Non-pigmented ciliary epithelial cell (primary cell): ENCODE measurements around the gene RORC.
"Not testable (repeated sequence)": the region's sequence is repeated elsewhere in the genome, so short reads cannot be mapped to it uniquely, and the experiment has no call there.

Experiments used
- DNase-seq: peaks from one replicate; pipeline ENCODE4 v3.0.0-alpha.2; 2010; ENCODE audit warnings: low read depth

RORC gene

DNA sequence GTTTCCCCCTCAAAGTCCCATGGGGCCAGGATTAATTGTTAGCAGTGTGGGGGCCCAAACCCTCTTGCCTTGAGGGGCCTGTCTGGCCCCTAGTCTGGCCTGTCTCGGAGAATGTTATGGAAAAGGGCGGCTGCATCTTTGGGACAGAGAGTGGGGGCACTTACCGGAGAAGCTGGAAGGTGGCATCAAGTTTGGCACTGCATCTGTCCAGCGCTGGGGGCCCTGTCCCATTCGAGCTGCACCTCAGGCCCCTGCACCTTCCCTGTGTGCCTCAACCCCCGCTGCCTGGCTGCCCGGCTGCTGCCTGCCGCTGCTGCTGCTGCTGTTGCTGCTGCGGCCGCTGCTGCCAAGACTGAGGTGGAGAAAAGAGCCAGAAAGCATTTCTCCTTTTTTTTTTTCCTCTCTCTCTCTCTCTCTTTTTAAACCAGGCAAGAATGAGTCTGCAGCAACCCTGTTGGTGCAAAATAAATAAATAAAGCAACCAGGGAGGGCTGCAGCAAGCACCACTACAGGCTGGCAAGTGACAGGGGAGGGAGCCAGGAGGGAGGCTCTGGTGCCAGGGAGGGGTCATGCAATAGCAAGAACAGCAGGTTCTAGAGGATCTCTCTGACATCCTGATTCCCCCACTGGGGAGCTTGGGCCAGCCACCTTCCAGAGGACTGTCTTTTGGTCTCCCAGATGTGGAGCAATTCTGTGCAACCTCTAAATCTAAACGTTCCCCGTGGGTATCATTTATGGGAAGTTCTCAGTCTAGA, 26.4 kb downstream of the RORC start, which contains the start of gene LINGO4:
LINGO4 (minus strand) TSS at position 354 of the 755 bp plus-strand sequence. CDS start 2,715 bp downstream, outside the sequence.
- no peak for DNase-seq

DNA sequence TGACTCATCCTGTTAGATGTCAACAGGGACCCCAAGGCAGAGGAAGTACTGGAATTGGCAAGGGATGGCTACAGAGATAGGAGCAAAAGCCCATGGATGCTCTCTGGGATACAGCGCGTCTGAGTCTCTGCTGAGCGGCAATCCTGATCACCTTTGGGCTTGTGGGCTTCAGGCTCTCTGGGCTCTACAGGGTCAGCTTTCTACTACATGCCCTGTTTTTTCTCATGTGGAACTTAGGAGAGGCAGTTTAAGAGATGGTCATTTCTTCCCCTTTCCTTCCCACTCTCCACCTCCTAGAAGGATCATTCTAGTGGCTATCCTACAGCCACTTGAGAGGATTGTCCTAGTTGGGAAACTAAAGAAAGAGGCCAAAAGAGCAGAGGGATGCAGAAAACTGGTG, 27.7 kb downstream of the RORC start:
- DNase-seq: no peak

DNA sequence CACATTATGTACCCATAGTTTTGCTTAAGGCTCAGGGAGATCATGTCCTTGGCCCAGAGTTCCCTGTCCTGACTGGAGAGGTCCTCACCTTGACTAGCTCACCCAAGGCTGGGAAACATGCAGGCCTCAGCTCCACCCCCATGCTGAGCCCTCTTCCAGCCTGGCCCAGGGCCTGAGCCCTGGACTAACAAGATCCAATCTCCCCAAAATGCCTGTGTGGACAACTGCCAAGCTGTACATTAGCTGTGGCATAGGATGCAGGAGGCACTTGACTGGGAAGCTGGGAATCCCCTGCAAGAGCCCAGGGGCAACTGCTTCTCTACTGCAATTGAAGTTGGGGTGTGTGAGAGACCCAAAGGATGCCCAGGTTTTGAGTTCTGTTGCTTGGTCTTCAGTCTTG, 28.4 kb downstream of the RORC start:
- no peak for DNase-seq

DNA sequence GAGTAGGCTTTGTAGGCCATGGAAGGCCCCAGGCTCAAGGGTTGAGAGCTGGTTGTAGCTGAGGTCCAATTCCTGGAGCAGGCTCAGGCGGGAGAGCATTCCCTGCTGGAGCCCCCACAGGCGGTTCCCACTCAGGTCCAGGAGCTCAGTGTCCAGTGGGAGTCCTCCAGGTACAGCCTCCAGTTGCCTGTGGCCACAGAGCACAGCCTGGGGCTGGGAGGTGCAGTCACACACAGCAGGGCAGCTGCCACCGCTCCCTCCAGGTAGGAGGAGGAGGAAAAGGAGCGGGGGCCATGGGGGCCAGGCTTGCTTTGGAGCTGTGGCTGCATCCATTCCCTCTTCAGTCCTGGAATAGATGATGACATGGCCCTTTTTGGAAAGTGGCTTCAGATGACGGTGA, 29.2 kb downstream of the RORC start:
- no peak for DNase-seq

DNA sequence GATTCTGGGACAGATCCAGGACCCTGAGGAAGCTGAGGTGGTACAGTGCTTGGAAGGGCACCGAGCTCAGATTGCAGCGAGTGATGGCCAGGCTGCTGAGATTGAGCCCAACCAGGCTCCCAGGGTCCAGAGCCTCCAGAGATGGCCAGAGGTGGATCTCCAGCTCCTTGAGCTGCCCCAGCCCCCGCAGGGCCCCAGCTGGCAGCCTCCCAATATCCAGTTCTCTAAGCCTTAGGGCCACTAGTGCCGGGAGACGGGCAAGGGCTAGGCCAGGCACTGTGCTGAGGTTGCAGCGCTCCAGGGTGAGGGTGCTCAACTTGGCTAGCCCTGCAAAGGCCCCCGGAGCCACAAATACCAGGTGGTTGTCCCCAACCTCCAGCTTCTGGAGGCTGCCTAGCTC, 29.8 kb downstream of the RORC start:
- DNase-seq: no peak

DNA sequence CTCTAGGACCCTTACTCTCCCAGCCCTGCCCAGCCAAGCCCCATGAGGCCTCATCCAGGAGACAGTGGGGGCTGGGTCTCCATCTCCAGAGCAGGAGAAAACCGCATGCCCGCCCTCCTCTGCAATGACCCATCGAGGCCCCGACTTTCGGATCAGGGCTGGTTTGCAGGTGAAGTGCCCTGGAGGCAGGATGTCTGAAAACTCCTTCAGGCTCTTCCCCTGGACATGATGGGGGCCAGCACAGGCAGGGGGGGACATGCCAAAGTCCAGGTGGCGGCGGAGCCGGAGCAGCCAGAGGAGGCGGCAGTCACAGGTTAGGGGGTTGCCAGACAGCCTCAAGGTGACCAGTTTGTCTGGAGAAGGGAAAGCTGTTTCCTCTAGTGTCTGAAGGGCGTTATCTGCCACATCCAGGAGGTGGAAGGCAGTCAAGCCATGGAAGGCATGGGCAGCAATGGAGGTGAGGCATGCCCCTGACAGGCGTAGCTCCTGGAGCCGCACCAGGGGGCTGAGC, 30.2 kb downstream of the RORC start:
- no peak for DNase-seq

DNA sequence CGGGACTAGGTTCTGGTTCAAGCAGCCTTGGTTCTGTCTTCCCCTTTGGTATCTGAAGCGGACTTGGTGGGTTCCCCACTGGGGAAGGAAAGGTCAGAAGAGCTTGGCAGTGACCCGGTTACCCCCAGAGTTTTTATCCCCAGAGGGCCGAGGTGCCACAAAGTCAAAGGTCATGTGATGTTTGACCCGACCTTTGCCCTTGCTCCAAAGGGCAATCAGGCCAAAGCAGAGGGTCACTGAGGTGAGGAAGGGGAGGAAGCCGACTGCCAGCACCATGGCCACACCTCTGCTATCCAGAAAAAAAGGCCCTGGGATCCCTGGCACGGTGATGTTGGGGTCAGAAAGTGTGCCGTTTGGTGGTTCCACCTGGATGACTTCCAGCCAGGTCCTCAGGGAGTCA, 30.8 kb downstream of the RORC start:
- no peak for DNase-seq

DNA sequence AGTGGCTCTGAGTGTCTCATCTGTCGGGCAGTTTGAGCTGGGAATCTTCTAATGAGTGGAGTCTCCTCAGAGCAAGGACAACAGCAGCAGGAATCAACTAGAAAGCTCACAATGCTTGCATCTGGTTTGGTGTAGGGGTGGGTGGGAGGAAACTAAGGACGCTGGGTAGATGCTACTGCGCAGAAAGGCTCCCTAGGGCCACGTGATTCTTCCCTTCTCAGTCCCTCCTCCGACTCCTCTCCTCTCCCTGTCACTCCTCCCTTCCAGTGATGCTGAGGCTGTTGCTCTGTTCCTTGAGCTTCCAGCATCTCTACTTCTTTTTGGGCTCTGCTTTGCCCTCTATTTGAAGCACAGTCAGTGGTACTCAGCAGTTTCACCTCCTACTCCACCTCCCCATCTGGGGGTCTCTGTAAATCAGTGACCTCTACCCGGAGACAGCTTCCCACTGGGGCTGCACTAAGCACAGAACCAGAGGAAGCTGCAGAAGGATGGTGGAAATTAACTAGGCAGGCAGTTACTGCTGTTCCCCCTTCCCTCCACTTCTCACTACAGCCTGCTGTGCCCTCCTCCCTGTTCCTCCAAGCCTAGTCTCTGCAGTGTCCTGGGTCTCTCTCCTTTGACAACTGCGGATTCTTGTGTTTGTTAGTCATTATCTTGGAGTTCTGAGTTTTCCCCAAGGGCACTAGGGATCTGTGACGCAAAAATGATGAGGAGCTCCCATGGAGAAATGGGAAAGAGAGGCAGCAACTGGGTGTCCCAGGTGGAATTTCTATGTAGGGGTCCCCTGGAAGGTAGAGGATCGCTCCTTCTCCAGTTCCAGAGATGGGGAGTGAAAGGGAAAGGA, 32.2 kb downstream of the RORC start:
- DNase-seq: no peak

DNA sequence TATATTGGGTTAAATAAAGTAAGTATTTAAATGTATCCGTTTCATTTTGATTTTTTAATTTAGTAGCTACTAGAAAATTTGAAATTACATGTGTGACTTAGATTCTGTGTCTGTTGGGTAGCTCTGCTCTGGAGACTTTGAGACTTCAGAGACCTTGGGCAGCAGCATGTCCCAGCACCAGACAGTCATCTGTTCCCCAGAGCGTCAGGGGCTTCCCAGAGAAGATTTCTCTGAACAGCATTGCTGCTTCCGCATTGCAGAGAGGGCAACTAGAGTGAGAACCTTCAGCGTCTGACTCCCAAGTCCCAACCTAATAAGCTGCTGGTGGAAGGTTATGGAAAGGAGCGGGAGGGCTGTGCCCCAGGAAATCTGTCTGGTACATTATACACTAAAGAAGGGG, 33.0 kb downstream of the RORC start:
- no peak for DNase-seq

DNA sequence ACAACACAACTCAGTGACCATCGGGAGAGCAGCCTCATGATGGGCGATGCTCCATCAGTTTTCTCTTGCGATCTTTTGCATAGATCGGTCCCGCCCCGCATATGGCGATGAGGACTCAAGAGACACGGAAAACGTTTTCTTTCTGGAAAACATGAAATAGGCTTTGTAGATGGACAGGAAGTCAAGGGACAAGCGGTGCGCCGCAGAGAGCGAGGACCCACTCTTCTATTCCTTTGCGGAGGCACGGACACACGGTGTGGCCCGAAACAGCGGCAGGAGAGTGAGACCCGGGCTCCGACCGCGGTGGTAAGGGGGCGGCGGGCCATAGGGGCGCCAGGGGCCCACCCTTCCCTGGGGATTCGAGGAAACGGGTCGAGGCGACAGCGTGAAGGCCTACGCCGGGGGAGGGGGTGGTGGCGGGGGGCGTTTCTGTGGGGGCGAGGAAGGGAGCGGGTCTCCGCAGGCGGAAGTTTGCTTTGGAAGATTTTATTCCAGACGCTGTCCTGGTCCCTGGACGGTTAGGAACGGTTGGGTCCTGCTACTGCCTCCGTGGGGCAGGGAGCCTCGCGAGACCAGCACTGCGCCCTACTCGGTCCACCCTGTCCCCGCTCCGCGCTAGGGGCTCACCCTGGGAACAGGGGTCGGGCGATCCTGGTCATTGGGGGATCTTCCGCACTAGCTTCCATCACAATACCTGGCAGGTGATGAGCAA, 40.5 kb downstream of the RORC start:
- DNase-seq: no peak

DNA sequence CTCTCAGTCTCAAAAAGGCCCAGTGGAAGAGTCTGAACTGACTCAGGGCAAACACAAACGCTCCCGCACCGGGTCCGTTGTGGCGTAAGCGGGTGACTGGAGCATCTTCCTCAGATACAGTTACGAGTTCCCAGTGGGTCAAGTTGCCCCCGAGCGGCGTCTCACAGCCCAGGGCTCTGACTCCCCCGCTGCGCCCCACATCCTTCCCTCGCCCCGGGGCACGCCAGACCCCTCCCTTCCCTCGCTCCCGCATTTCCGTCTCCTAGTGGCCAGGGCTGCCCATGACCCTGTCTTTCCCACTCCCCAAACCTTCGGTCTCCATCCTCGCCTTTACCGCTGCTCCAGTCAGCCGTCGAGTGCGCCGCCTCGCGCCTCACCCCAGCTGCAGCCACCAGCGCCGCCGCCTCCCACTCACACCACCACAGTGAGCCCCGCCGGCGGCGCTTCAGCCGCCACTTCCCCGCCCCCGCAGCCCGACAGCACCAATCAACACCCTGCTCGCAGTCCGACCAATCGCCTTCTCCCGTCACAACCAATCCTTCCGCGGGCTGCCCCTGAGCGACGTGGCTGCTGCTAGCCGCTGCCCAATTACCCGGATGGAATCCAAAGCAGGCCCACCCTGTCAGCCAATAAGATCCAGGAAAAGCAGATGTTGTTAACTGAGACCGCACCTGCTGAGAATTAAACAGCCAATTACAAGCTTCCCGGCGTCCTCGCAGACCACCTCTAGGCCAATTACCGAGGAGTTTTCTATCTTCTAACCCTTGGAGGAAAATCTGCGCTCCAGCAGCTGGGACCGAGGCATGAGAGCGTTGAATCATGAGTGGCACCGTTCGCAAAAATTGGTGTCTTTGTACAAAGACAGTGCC, 41.3 kb downstream of the RORC start, which contains the start of gene TDRKH:
TDRKH (minus strand) TSS at position 430 of the 869 bp plus-strand sequence. CDS start 7,478 bp downstream, outside the sequence.
- peak; percentile 99 for DNase-seq

DNA sequence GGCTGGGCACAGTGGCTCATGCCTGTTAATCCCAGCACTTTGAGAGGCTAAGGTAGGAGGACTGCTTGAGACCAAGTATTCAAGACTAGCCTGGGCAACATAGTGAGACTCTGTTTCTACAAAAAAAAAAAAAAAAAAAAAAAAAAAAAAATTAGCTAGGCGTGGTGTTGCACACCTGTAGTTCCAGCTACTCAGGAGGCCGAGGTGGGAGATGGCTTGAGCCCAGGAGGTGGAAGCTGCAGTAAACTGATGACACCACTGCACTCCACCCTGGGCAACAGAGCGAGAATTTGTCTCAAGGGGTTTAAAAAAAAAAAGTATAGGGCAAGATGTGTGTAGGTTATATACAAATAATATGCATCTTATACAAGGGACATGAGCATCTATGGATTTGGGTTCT, 43.9 kb downstream of the RORC start:
- DNase-seq: no peak

DNA sequence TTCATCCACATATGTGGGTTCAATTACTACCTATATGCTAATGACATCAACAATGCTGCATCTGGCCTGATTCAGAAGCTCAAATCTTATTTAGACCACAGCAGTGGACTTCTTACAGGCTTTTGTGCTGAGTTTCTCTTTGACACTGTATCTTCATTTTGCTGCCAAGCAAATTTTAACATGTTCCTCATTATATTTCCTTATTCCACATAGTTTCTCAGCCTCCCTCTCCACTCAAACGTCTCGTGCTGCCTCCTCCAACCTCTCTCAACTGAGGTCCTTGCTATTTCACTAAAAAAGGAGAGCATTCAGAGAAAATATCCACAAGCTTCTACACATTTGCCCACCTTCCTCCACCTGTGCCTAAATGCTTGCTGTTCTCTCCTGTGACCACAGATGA, 47.8 kb downstream of the RORC start:
- DNase-seq: no peak

DNA sequence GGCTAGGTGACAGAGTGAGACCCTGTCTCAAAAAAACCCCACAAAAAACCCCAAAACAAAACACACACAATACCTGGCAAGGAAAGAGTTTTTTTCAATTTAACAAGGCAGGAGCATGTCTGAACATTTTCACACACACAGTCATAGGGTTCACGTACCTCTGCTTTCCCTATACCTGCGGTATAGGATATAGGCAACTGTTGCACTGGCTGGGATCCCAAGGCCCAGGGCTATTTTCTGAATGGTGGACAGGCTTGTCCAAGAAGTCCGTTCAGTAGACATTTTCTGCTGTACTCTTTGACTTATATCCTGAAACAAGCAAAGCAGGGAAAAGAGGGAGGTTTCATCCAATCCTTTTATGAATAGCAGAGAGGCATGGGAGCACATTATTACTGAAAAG, 48.9 kb downstream of the RORC start:
- DNase-seq: no peak

DNA sequence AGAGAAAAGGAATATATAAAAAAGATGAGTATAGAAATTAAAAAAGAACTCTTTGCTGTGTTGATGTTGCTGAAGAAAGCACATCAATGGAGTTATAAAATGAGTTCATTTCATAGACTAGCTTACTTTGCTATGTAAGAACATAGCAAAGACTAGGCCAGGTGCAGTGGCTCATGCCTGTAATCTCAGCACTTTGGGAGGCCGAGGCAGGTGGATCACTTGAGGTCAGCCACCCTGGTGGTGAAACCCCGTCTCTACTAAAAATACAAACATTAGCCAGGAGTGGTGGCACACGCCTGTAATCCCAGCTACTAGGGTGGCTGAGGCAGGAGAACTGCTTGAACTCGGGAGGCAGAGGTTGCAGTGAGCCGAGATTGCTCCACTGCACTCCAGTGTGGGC, 49.6 kb downstream of the RORC start:
- not testable (repeated sequence) for DNase-seq

DNA sequence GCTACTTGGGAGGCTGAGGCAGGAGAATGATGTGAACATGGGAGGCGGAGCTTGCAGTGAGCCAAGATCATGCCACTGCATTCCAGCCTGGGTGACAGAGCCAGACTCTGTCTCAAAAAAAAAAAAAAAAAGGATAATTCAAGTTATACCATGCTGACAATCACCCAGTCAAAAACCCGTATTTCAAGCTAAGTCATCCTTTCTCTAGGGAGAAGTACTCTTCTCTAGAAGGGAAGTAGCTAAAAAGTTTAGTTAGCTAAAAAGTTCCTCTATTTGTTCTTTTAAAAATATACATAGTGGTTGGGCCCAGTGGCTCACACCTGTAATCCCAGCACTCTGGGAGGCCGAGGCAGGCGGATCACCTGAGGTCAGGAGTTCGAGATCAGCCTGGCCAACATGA, 50.9 kb downstream of the RORC start:
- not testable (repeated sequence) for DNase-seq

DNA sequence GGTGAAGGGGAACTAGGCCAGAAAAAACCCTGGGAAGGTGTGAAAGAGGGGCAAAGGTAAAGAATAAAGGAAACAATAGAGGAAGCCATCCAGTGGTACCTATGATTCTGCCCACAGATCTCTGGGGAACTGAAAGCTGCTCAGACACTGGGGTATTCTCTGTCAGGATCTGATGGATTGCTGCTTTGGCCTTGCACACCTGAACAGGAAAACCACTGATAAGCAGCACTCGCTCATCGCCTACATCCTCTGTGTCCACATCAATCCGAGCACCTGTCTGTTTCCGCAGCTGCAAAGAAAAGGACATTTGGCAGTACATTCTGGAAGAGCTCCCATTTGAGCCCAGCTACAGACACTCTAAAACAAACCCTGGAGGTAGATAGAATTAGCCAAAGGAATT, 51.8 kb downstream of the RORC start:
- DNase-seq: no peak

DNA sequence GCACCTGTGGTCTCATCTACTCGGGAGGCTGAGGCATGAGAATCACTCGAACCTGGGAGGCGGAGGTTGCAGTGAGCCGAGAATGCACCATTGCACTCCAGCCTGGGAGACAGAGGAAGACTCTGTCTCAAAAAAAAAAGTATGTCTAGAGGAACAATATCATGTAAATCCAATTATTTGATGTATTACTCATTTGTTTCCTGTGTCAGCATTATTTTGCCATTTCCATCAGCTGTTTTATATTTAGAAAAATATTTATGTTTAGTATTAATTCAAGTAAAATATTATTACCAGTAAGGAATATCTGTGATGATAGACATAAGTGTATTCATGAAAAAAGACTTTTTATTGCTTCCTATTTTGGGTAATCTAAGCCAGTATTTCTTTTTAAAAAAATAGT, 54.3 kb downstream of the RORC start:
- no peak for DNase-seq

DNA sequence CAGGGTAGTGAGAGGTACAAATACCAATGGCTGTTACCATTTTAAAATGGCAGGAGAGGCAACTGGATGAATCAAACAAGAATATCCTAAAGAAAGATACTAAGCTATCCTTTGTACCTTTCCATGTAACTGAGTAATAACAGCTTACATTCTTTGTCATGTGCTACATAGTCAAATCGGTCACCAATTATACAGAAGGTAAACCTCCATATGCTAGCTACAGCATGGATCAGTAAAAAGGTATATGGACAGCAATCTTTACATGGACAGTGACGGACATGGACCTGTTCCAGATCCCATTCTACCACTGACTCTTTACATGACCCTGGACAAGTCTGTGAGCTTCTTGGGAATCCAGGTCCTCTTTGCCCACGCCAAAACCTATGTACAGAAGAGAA, 54.9 kb downstream of the RORC start:
- DNase-seq: no peak

DNA sequence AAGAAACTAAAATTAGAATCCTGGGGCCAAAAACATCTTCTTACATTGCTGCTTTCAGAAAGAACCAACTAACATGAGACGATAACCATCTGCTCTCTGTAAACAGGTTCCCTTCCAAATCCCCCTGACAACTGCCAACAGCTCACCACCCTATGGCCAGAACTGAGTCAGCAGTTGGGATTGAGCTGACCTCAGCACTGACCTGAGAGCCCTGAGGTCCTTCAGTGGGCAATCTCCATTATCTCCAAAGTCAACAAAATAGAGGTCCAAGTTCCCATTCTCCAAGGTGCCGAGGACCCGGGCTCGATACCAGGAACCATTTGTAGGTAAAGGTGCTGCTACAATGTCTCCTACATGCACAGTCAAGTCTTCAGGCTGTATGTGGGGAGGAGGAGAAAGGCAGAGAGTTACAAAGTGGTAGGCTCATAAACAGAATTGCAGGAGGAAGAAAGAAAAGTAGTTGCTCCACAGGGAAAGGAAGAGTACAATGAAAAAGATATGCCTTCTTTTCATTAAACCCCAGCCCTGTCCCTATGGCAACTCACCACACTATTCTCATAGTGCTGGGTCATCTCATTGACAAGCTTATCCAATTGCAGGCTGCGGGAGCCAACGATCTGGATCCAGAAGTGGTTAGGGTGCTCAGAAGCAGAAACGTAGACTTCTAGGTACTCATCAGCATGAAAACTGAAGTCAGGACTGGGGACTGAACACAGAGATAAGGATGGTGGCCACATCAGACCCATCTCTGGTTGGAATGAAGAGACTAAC, 55.5 kb downstream of the RORC start:
- no peak for DNase-seq
